Measurements from ENCODE around the gene VTI1A. TPM values are rescaled to one million over a fixed set of nuclear protein-coding genes. Genes with fewer than 3 reads are reported as not detected.

The VTI1A gene
- polyA plus RNA-seq, 2 of the 4 experiments (the other 2 are of a cell fraction): 17.0 to 25.3 TPM

- no peak for TF ChIP-seq PBX3 (IDR thresholded peaks at IDR 0.05)
- TF ChIP-seq KDM1A (IDR thresholded peaks at IDR 0.05; ENCODE audit: low read depth): no peak
- TF ChIP-seq RNF2 (IDR thresholded peaks at IDR 0.05; ENCODE audit: borderline replicate concordance, low read depth): no peak
These were observed 196.7 kb downstream of the VTI1A start (continued) for GRCh38 chr10:112643600-112644264.

DNA sequence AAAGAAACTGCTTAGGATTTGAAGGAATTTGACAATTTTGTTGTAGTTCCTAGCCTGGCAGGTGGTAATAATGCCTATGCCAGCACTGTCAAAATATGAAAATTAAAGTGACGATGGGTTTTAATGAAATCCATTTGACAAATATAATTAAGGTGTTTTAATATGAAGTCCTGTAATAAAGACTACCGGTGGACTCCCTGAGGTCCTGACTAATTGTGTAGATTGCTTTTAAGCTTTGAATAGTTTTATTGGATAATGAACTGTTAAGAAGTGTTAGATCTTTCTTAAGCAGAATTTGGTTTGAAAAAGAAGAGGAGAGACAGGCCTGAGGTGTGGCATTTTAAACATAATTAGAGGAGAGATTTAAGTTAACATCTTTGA, 197.2 kb downstream of the VTI1A start:
- H3K4me1 ChIP-seq: peaks cover 19% of the 10 kb centered on the region
- ATAC-seq: no peak
- DNase-seq (ENCODE audit: low read depth in 1 of 2, low spot score in 1 of 2): no peak
- no peak for FAIRE-seq
- H3K4me2 ChIP-seq: peak overlapping the region; percentile 32; the same call in 2 of the 3 replicates
- WGBS (ENCODE audit: missing lambda C conversion rate): 98% methylated on average over 2 of the region's 2 CpGs
- no peak overlapping the region for H3K27ac ChIP-seq
- ChIA-PET CTCF (interaction anchor here (0.8 kb wide), 1 partner anchor 27 kb away, joined by 3 read pairs; no protein-coding TSS in a partner anchor), POLR2A (no interaction called here)
- TF ChIP-seq FOSL2 (IDR thresholded peaks at IDR 0.05) (no peak), FOSL2 (CRISPR knock-in tag; IDR thresholded peaks at IDR 0.05) (no peak), EP300 (IDR thresholded peaks at IDR 0.05) (no peak), CEBPB (IDR thresholded peaks at IDR 0.05) (no peak), POLR2AphosphoS2 (conservative IDR thresholded peaks at IDR 0.05; ENCODE audit: low read length) (no peak), FOXS1 (CRISPR knock-in tag; IDR thresholded peaks at IDR 0.05) (no peak), SREBF2 (IDR thresholded peaks at IDR 0.05) (no peak), ZC3H11A (IDR thresholded peaks at IDR 0.05) (no peak), EHMT2 (IDR thresholded peaks at IDR 0.05; ENCODE audit: low read depth) (no peak), CHD4 (IDR thresholded peaks at IDR 0.05; ENCODE audit: borderline replicate concordance) (no peak), MAFK (IDR thresholded peaks at IDR 0.05; ENCODE audit: partially characterized antibody) (no peak), KDM1A (IDR thresholded peaks at IDR 0.05; ENCODE audit: low read depth) (no peak), HOXB13 (CRISPR knock-in tag; IDR thresholded peaks at IDR 0.05; ENCODE audit: low read depth) (no peak), CTCF (IDR thresholded peaks at IDR 0.05) (no peak)
- TF ChIP-seq, protein P1, sequence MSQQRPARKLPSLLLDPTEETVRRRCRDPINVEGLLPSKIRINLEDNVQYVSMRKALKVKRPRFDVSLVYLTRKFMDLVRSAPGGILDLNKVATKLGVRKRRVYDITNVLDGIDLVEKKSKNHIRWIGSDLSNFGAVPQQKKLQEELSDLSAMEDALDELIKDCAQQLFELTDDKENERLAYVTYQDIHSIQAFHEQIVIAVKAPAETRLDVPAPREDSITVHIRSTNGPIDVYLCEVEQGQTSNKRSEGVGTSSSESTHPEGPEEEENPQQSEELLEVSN (IDR thresholded peaks at IDR 0.05; ENCODE audit: borderline replicate concordance, low read depth): no peak
- no peaks in the 10 kb centered on the region for H3K9me3 ChIP-seq
- H3K4me3 ChIP-seq: no peak overlapping the region

- no peak overlapping the region for H3K27ac ChIP-seq
- POLR2A ChIA-PET: interaction anchor here (1.1 kb wide), 1 partner anchor 10 kb away, joined by 3 read pairs; no protein-coding TSS in a partner anchor
- no peak for TF ChIP-seq HOXA7 (CRISPR knock-in tag; IDR thresholded peaks at IDR 0.05)
- no peak for TF ChIP-seq FOSL2 (IDR thresholded peaks at IDR 0.05)
- TF ChIP-seq FOSL2 (CRISPR knock-in tag; IDR thresholded peaks at IDR 0.05): 0 out of 2 replicates have a peak, but pooled peaks have one; percentile 18
- 0 out of 4 replicates have a peak, but pooled peaks of 1 of the 2 experiments have one; percentile 8 for TF ChIP-seq CEBPB (IDR thresholded peaks at IDR 0.05)
- H3K4me3 ChIP-seq: no peak overlapping the region
- ATAC-seq: peak; percentile 13 to 77; a peak in 4 of 6 replicates
- peaks cover 25% of the 10 kb centered on the region for H3K4me1 ChIP-seq
- FAIRE-seq: no peak
- CTCF ChIA-PET: interaction anchor here (1.2 kb wide), 1 partner anchor 12 kb away, joined by 3 read pairs; no protein-coding TSS in a partner anchor
- peak in 1 of 2 experiments; percentile 26 for DNase-seq (ENCODE audit: low read depth in 1 of 2, low spot score in 1 of 2)
- H3K9me3 ChIP-seq: no peaks in the 10 kb centered on the region
- peak overlapping the region; percentile 16 for H3K4me2 ChIP-seq
- 67% methylated on average over 4 of the region's 4 CpGs for WGBS (ENCODE audit: missing lambda C conversion rate)
These were observed 202.2 kb downstream of the VTI1A start for GRCh38 chr10:112649006-112649821.

Data from A549 (cell line).